ENCODE results near the gene HEY2.
"Not testable (repeated sequence)": the region's sequence is repeated elsewhere in the genome, so short reads cannot be mapped to it uniquely, and the experiment has no call there.

The HEY2 gene

GRCh38 chr6:125797886-125798444 is 48.5 kb downstream of the HEY2 start:
- DNase-seq = no peak

GRCh38 chr6:125798734-125799508 is 49.5 kb downstream of the HEY2 start:
- DNase-seq = peak; percentile 7

GRCh38 chr6:125802383-125802782 is 53.0 kb downstream of the HEY2 start:
- no peak for DNase-seq

- peak; percentile 26 for DNase-seq
These were observed 53.5 kb downstream of the HEY2 start for GRCh38 chr6:125802943-125803377.

- no peak for DNase-seq
These were observed 54.8 kb downstream of the HEY2 start for GRCh38 chr6:125804264-125804663.

- DNase-seq = not testable (repeated sequence)
These were observed 55.5 kb downstream of the HEY2 start for GRCh38 chr6:125804866-125805425.

- DNase-seq = no peak
These were observed 57.4 kb downstream of the HEY2 start for GRCh38 chr6:125806813-125807212.

- no peak for DNase-seq
These were observed 57.9 kb downstream of the HEY2 start for GRCh38 chr6:125807293-125807692.

- DNase-seq = no peak
These were observed 58.6 kb downstream of the HEY2 start for GRCh38 chr6:125808060-125808459.

- DNase-seq = no peak
These were observed 59.2 kb downstream of the HEY2 start for GRCh38 chr6:125808591-125808990.

- DNase-seq = no peak
These were observed 60.2 kb downstream of the HEY2 start for GRCh38 chr6:125809570-125810170.

- DNase-seq = no peak
These were observed 61.0 kb downstream of the HEY2 start for GRCh38 chr6:125810445-125810844.

All from GF-D8 (cell line).